K562 (cell line): ENCODE measurements around the gene PDE4D. TPM values are rescaled to one million over a fixed set of nuclear protein-coding genes. Genes with fewer than 3 reads are reported as not detected.

Experiments used
- ATF1 ChIP-seq, 2 experiments: fragments of 450-650 bp in 1 of 2; IDR thresholded peaks; 2 replicates each; pipeline ENCODE4 v1.6.1; 2016; ENCODE audit warnings: missing compliant biosample characterization in 1 of 2, missing genetic modification characterization in 1 of 2
- GATAD2B ChIP-seq: fragments of 450-650 bp; IDR thresholded peaks from 2 replicates; pipeline ENCODE4 v1.6.1; 2017; ENCODE audit warnings: mild to moderate bottlenecking, borderline replicate concordance
- ILF3 ChIP-seq: fragments of 450-650 bp; IDR thresholded peaks from 2 replicates; pipeline ENCODE4 v1.6.1; 2018; ENCODE audit warnings: antibody characterized with exemption, mild to moderate bottlenecking, moderate library complexity, borderline replicate concordance
- KDM4B ChIP-seq, 2 experiments: fragments of 450-650 bp in 1 of 2; sonication (generic) in 1 of 2; IDR thresholded peaks; 2 replicates each; pipeline ENCODE4 v1.6.1; 2016 to 2017; ENCODE audit warnings: borderline replicate concordance in 2 of 2, antibody characterized with exemption in 1 of 2, low read depth in 1 of 2, mild to moderate bottlenecking in 1 of 2
- RBFOX2 ChIP-seq: fragments of 200-400 bp; formaldehyde crosslinking; IDR thresholded peaks from 2 replicates; pipeline ENCODE4 v1.6.1; 2017; ENCODE audit warnings: low read depth, mild to moderate bottlenecking, low read length, moderate library complexity
- SMARCA5 ChIP-seq: fragments of 450-650 bp; IDR thresholded peaks from 2 replicates; pipeline ENCODE4 v1.6.1; 2016
- SRSF3 ChIP-seq: fragments of 200-400 bp; formaldehyde crosslinking; IDR thresholded peaks from 2 replicates; pipeline ENCODE4 v1.6.1; 2016; ENCODE audit warnings: mild to moderate bottlenecking, low read length, moderate library complexity; ENCODE audit not compliant: insufficient read depth
- THRAP3 ChIP-seq: fragments of 450-650 bp; IDR thresholded peaks from 2 replicates; pipeline ENCODE4 v1.6.1; 2016; ENCODE audit warnings: mild to moderate bottlenecking, inconsistent platforms, borderline replicate concordance
- ZNF707 ChIP-seq: fragments of 250-450 bp; sonication (Bioruptor Pico); conservative IDR thresholded peaks from 2 replicates; pipeline ENCODE4 v1.8.0; 2022; ENCODE audit warnings: inconsistent platforms, mild to moderate bottlenecking, moderate library complexity
- polyA plus RNA-seq, 8 experiments: library from polyadenylated mRNA; depleted of rRNA in 4 of 8; stranded (reverse) in 5 of 8; unstranded in 3 of 8; fragments of >200 nt; fragmentation: Nextera tagmentation in 2 of 8; fragmentation: Illumina TruSeq in 1 of 8; extraction: Ambion mirVana in 2 of 8; extraction: Trizol in 1 of 8; gene quantifications; 2 replicates each; pipeline versions ENCODE4 v1.2.1 to v1.2.3, GENCODE V29; 2011 to 2014; ENCODE audit warnings: inconsistent platforms in 1 of 8, missing spikeins in 1 of 8
- total RNA-seq, 7 experiments: library from RNA; depleted of rRNA in 6 of 7; stranded (reverse); fragments of >200 nt in 6 of 7; fragmentation: Illumina TruSeq in 2 of 7; extraction: Trizol in 2 of 7; gene quantifications; 2 replicates each; pipeline versions ENCODE4 v1.2.1 to v1.2.3, GENCODE V29; 2011 to 2021; ENCODE audit warnings: low replicate concordance in 1 of 7
- TF ChIP-seq, protein P1 (sequence below): fragments of 450-650 bp; IDR thresholded peaks from 2 replicates; pipeline ENCODE4 v1.6.1; 2016; ENCODE audit warnings: borderline replicate concordance
- TF ChIP-seq, protein P2 (sequence below): fragments of 200-800 bp; sonication (Bioruptor generic); IDR thresholded peaks from 2 replicates; pipeline ENCODE4 v1.6.1; 2017; ENCODE audit warnings: missing genetic modification characterization, missing compliant biosample characterization
- TF ChIP-seq, protein P3 (sequence below): fragments of 200-400 bp; formaldehyde crosslinking; IDR thresholded peaks from 2 replicates; pipeline ENCODE4 v1.6.1; 2017; ENCODE audit warnings: mild to moderate bottlenecking, low read depth, low read length, moderate library complexity
- TF ChIP-seq, protein P4 (sequence below): sonication (generic); formaldehyde crosslinking; IDR thresholded peaks from 2 replicates; pipeline ENCODE4 v1.8.0; 2023; ENCODE audit warnings: missing genetic modification reagents, mild to moderate bottlenecking, borderline replicate concordance
- TF ChIP-seq, protein P5 (sequence below): fragments of 250-450 bp; sonication (Bioruptor Pico); IDR thresholded peaks from 2 replicates; pipeline ENCODE4 v1.6.1; 2021; ENCODE audit warnings: mild to moderate bottlenecking

PDE4D gene
- total and polyA plus RNA-seq, 9 of the 15 experiments (the other 6 are each of a cell fraction or from before 2014, with no cell fraction given), result 0.04 to 0.46 (median 0.13) TPM

DNA sequence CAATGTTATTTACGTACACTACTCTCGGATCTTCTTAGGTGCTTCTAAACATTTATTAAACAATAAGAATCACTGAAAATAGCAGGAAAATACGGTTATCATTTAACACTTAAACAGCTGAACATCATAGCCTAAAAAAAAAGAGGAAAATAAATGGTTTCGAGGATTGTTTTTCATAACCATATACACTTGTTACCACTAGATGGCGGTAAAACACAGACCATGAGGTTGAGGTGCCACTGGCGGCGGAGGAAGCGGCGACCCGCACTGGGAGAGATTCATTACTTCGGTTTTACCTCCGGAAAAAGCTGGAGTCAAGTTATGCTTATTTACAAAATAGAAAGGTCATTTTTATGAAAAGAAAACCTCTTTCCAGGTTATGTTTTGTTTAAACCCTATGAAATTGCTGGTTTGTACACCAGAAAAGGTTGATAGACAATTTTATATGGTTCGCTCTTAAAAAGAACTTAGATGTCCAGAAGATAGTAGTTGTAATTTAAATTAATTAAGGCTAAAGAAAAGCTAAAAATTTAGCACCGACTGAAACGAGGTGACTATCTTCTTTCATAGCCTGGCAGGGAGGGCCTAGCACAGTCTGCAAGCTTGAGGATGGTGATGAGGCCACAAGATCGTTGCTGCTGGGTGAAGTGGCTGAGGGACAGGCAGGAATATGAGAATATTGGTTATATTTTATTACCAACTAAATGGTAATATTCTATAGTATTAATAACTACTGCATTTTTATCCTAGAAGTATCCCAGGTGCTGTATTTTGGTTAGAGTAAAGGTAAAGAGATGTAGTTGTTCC lies 704.9 kb downstream of the PDE4D start (continued):
- no peak for TF ChIP-seq ZNF707 (CRISPR knock-in tag)
- TF ChIP-seq ATF1 (CRISPR knock-in tag; IDR thresholded peaks at IDR 0.05), result no peak
- TF ChIP-seq ATF1 (tag; IDR thresholded peaks at IDR 0.05), result no peak
- TF ChIP-seq SRSF3, result no peak
- TF ChIP-seq, protein P1, sequence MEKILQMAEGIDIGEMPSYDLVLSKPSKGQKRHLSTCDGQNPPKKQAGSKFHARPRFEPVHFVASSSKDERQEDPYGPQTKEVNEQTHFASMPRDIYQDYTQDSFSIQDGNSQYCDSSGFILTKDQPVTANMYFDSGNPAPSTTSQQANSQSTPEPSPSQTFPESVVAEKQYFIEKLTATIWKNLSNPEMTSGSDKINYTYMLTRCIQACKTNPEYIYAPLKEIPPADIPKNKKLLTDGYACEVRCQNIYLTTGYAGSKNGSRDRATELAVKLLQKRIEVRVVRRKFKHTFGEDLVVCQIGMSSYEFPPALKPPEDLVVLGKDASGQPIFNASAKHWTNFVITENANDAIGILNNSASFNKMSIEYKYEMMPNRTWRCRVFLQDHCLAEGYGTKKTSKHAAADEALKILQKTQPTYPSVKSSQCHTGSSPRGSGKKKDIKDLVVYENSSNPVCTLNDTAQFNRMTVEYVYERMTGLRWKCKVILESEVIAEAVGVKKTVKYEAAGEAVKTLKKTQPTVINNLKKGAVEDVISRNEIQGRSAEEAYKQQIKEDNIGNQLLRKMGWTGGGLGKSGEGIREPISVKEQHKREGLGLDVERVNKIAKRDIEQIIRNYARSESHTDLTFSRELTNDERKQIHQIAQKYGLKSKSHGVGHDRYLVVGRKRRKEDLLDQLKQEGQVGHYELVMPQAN, result no peak
- TF ChIP-seq GATAD2B, result no peak
- TF ChIP-seq SMARCA5, result no peak
- TF ChIP-seq, protein P2, sequence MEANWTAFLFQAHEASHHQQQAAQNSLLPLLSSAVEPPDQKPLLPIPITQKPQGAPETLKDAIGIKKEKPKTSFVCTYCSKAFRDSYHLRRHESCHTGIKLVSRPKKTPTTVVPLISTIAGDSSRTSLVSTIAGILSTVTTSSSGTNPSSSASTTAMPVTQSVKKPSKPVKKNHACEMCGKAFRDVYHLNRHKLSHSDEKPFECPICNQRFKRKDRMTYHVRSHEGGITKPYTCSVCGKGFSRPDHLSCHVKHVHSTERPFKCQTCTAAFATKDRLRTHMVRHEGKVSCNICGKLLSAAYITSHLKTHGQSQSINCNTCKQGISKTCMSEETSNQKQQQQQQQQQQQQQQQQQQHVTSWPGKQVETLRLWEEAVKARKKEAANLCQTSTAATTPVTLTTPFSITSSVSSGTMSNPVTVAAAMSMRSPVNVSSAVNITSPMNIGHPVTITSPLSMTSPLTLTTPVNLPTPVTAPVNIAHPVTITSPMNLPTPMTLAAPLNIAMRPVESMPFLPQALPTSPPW (CRISPR knock-in tag), result no peak
- no peak for TF ChIP-seq THRAP3
- no peak for TF ChIP-seq KDM4B (IDR thresholded peaks at IDR 0.05; ENCODE audit: borderline replicate concordance in 2 of 2, low read depth in 1 of 2)
- TF ChIP-seq, protein P3, sequence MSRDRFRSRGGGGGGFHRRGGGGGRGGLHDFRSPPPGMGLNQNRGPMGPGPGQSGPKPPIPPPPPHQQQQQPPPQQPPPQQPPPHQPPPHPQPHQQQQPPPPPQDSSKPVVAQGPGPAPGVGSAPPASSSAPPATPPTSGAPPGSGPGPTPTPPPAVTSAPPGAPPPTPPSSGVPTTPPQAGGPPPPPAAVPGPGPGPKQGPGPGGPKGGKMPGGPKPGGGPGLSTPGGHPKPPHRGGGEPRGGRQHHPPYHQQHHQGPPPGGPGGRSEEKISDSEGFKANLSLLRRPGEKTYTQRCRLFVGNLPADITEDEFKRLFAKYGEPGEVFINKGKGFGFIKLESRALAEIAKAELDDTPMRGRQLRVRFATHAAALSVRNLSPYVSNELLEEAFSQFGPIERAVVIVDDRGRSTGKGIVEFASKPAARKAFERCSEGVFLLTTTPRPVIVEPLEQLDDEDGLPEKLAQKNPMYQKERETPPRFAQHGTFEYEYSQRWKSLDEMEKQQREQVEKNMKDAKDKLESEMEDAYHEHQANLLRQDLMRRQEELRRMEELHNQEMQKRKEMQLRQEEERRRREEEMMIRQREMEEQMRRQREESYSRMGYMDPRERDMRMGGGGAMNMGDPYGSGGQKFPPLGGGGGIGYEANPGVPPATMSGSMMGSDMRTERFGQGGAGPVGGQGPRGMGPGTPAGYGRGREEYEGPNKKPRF, result no peak
- TF ChIP-seq, protein P4, sequence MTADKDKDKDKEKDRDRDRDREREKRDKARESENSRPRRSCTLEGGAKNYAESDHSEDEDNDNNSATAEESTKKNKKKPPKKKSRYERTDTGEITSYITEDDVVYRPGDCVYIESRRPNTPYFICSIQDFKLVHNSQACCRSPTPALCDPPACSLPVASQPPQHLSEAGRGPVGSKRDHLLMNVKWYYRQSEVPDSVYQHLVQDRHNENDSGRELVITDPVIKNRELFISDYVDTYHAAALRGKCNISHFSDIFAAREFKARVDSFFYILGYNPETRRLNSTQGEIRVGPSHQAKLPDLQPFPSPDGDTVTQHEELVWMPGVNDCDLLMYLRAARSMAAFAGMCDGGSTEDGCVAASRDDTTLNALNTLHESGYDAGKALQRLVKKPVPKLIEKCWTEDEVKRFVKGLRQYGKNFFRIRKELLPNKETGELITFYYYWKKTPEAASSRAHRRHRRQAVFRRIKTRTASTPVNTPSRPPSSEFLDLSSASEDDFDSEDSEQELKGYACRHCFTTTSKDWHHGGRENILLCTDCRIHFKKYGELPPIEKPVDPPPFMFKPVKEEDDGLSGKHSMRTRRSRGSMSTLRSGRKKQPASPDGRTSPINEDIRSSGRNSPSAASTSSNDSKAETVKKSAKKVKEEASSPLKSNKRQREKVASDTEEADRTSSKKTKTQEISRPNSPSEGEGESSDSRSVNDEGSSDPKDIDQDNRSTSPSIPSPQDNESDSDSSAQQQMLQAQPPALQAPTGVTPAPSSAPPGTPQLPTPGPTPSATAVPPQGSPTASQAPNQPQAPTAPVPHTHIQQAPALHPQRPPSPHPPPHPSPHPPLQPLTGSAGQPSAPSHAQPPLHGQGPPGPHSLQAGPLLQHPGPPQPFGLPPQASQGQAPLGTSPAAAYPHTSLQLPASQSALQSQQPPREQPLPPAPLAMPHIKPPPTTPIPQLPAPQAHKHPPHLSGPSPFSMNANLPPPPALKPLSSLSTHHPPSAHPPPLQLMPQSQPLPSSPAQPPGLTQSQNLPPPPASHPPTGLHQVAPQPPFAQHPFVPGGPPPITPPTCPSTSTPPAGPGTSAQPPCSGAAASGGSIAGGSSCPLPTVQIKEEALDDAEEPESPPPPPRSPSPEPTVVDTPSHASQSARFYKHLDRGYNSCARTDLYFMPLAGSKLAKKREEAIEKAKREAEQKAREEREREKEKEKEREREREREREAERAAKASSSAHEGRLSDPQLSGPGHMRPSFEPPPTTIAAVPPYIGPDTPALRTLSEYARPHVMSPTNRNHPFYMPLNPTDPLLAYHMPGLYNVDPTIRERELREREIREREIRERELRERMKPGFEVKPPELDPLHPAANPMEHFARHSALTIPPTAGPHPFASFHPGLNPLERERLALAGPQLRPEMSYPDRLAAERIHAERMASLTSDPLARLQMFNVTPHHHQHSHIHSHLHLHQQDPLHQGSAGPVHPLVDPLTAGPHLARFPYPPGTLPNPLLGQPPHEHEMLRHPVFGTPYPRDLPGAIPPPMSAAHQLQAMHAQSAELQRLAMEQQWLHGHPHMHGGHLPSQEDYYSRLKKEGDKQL, result no peak
- TF ChIP-seq, protein P5, sequence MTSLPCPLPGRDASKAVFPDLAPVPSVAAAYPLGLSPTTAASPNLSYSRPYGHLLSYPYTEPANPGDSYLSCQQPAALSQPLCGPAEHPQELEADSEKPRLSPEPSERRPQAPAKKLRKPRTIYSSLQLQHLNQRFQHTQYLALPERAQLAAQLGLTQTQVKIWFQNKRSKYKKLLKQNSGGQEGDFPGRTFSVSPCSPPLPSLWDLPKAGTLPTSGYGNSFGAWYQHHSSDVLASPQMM, result no peak
- no peak for TF ChIP-seq ILF3
- TF ChIP-seq RBFOX2, result no peak
